AG04450 (cell line): ENCODE data around the gene DUSP16. TPM values are rescaled to one million over a fixed set of nuclear protein-coding genes. Genes with fewer than 3 reads are reported as not detected.

ENCODE experiments used
- CTCF ChIA-PET: fragments of 300-600, 350-600 bp; formaldehyde crosslinking; extraction: SDS; loops from one replicate; lab custom pipeline; 2022; ENCODE audit warnings: antibody characterized with exemption, inconsistent platforms; lab: Charles Lee
- POLR2A ChIA-PET: fragments of 350-600 bp; formaldehyde crosslinking; extraction: SDS; loops from one replicate; lab custom pipeline; 2021; ENCODE audit warnings: antibody characterized with exemption, inconsistent platforms; lab: Yijun Ruan, JAX
- DNase-seq: peaks from one replicate; pipeline ENCODE4 v3.0.0-alpha.2; 2011; ENCODE audit warnings: low read depth, low spot score
- H3K27ac ChIP-seq: one replicate; pipeline ENCODE4 v1.5.1; 2012; ENCODE audit warnings: low read depth, low read length, control low read depth
- H3K27me3 ChIP-seq: one replicate; pipeline ENCODE4 v1.6.0; 2012; ENCODE audit warnings: low read length; ENCODE audit not compliant: control insufficient read depth, insufficient read depth
- H3K4me3 ChIP-seq: 2 replicates; pipeline ENCODE4 v1.5.1; 2011; ENCODE audit warnings: mild to moderate bottlenecking, low read depth, low read length, control low read depth
- H3K9me3 ChIP-seq: 2 replicates; pipeline ENCODE4 v1.5.1; 2012; ENCODE audit warnings: low read length; ENCODE audit not compliant: control insufficient read depth, insufficient read depth
- polyA plus RNA-seq: library from polyadenylated mRNA; depleted of rRNA; stranded (reverse); fragments of >200 nt; gene quantifications from 2 replicates; pipeline ENCODE4 v1.2.3, GENCODE V29; 2011
- TF ChIP-seq, protein P1 (sequence below): IDR thresholded peaks from 2 replicates; pipeline ENCODE4 v1.5.1; 2011; ENCODE audit warnings: low read depth, low read length, control low read depth, inconsistent platforms

DUSP16 gene
- polyA plus RNA-seq, 1 experiment = 12.8 TPM

DNA sequence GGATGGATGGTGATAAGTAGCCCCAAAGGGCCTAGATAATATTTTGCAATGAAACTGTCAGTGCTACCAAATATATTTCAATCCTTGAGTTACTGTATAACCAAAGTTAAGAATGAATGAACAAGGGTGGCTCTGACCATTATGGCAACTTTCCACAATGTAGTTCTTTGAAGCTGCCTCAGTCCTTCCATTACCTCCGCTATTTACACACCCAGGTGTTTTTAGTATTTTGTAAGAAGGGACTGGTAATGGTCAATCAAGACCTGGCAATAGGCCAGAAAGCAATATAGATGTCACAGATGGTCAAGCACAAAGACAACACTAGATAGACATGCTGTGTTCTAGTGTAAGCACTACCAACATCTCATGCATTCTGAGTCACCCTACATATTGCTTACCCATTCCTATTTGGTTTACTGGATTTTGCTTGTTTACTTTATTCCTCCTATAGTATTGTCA, 16.3 kb downstream of the DUSP16 start:
- no peak overlapping the region for H3K4me3 ChIP-seq
- TF ChIP-seq, protein P1, sequence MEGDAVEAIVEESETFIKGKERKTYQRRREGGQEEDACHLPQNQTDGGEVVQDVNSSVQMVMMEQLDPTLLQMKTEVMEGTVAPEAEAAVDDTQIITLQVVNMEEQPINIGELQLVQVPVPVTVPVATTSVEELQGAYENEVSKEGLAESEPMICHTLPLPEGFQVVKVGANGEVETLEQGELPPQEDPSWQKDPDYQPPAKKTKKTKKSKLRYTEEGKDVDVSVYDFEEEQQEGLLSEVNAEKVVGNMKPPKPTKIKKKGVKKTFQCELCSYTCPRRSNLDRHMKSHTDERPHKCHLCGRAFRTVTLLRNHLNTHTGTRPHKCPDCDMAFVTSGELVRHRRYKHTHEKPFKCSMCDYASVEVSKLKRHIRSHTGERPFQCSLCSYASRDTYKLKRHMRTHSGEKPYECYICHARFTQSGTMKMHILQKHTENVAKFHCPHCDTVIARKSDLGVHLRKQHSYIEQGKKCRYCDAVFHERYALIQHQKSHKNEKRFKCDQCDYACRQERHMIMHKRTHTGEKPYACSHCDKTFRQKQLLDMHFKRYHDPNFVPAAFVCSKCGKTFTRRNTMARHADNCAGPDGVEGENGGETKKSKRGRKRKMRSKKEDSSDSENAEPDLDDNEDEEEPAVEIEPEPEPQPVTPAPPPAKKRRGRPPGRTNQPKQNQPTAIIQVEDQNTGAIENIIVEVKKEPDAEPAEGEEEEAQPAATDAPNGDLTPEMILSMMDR = no peak
- CTCF ChIA-PET = no interaction called here
- H3K27ac ChIP-seq = no peak overlapping the region
- POLR2A ChIA-PET = no interaction called here
- no peaks in the 10 kb centered on the region for H3K9me3 ChIP-seq
- no peaks in the 10 kb centered on the region for H3K27me3 ChIP-seq
- no peak for DNase-seq

DNA sequence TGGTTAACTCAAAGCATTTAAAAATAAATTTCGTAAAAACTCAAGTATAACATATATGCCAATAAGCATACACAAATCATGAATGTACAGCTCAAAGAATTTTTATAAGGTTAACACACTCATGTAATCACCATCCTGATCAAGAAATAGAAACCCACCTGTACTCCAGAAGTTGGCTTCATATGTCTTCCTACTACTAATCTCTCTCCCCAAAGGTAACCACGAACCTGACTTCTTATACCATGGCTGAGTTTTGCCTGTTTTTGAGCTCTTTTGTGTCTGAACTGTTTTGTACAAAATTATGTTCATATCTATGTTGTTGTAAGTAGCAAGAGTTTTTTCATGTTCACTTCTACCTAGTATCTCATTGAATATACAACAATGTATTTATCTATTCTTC, 18.7 kb downstream of the DUSP16 start:
- Histone ChIP-seq H3K9me3 (no peaks in the 10 kb centered on the region), H3K27me3 (no peaks in the 10 kb centered on the region), H3K27ac (no peak overlapping the region), H3K4me3 (no peak overlapping the region)
- DNase-seq = no peak
- ChIA-PET CTCF (interaction anchor here (0.5 to 0.7 kb wide), 2 partner anchors 161 to 193 kb away, joined by 3 read pairs; no protein-coding TSS in a partner anchor), POLR2A (no interaction called here)
- TF ChIP-seq, protein P1 = no peak

DNA sequence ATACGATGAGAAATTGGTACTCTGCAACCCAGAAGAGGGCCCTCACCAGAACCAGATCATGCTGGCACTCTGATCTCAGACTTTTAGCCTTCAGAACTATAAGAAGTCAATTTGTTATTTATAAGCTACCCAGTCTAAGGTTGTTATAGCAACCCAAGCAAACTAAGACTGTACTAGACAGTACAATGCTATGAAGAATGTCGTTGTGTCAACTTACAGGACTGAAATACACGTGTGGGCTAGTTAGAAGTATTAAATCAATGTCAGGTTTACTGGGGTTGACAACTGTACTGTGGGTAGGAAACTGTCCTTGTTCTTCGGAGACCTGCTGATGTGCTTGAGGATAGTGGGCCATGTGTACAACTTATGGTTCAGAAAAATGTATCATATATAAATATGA, 19.7 kb downstream of the DUSP16 start:
- H3K27ac ChIP-seq = no peak overlapping the region
- no peaks in the 10 kb centered on the region for H3K27me3 ChIP-seq
- no peaks in the 10 kb centered on the region for H3K9me3 ChIP-seq
- TF ChIP-seq, protein P1 = no peak
- CTCF ChIA-PET = interaction anchor here (1.0 kb wide), 1 partner anchor 21 kb away, joined by 4 read pairs; no protein-coding TSS in a partner anchor
- no peak overlapping the region for H3K4me3 ChIP-seq
- POLR2A ChIA-PET = no interaction called here
- no peak for DNase-seq

DNA sequence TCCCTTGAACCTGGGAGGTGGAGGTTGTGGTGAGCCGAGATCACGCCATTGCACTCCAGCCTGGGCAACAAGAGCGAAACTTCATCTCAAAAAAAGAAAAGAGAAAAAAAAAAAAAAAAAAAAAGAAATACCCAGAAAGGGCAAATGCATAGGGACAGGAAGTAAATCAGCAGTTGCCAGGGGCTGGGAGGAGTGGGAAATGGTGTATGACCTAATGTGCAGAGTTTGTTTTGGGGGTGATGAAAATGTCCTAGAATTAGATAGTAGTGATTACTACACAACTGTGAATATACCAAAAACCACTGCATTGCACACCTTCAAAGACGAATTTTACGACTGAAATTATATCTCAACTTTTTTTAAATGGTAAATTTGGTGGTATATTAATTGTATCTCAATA, 20.4 kb downstream of the DUSP16 start:
- H3K4me3 ChIP-seq = no peak overlapping the region
- CTCF ChIA-PET = no interaction called here
- H3K27ac ChIP-seq = no peak overlapping the region
- TF ChIP-seq, protein P1 = no peak
- POLR2A ChIA-PET = no interaction called here
- no peaks in the 10 kb centered on the region for H3K27me3 ChIP-seq
- H3K9me3 ChIP-seq = no peaks in the 10 kb centered on the region
- no peak for DNase-seq

DNA sequence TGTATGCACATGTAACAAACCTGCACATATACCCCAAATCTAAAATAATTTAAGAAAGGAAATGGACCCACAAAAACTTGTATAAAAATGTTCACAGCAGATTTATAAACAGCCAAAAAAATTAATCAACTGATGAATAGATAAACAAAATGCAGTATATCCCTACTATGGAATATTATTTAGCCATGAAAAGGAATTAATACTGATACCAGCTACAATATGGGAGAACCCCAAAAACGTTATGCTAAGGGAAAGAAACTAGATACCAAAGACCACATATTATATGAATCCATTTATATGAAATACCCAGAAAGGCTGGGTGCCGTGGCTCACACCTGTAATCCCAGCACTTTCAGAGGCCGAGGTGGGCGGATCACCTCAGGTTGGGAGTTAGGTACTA, 20.9 kb downstream of the DUSP16 start:
- TF ChIP-seq, protein P1 = no peak
- no peak overlapping the region for H3K27ac ChIP-seq
- H3K4me3 ChIP-seq = no peak overlapping the region
- ChIA-PET POLR2A (no interaction called here), CTCF (interaction anchor here (0.6 kb wide), 1 partner anchor 136 kb away, joined by 7 read pairs; no protein-coding TSS in a partner anchor)
- no peaks in the 10 kb centered on the region for H3K9me3 ChIP-seq
- H3K27me3 ChIP-seq = no peaks in the 10 kb centered on the region
- DNase-seq = no peak
